Effector memory CD4-positive, alpha-beta T cell (primary cell): ENCODE data around the gene DNAJC21.

Experiments used
- DNase-seq, 3 donors: peaks; one replicate each; pipeline ENCODE4 v3.0.0-alpha.2; 2020
- H3K27ac ChIP-seq: 2 replicates; pipeline ENCODE4 v1.7.0; 2013; ENCODE audit warnings: mild to moderate bottlenecking, low read length, moderate library complexity; ENCODE audit not compliant: insufficient read depth, poor library complexity, severe bottlenecking
- H3K27me3 ChIP-seq: replicated peaks from 2 replicates; pipeline ENCODE4 v1.7.0; 2013; ENCODE audit warnings: mild to moderate bottlenecking, low read length; ENCODE audit not compliant: insufficient read depth, control insufficient read depth, poor library complexity, severe bottlenecking
- H3K36me3 ChIP-seq: 2 replicates; pipeline ENCODE4 v1.7.0; 2013; ENCODE audit warnings: mild to moderate bottlenecking, low read length, moderate library complexity; ENCODE audit not compliant: control insufficient read depth, insufficient read depth
- H3K4me1 ChIP-seq: 2 replicates; pipeline ENCODE4 v1.7.0; 2013; ENCODE audit warnings: low read length, mild to moderate bottlenecking; ENCODE audit not compliant: control insufficient read depth, insufficient read depth, poor library complexity, severe bottlenecking
- H3K4me3 ChIP-seq: 2 replicates; pipeline ENCODE4 v1.7.0; 2013; ENCODE audit warnings: low read length, low read depth, mild to moderate bottlenecking; ENCODE audit not compliant: insufficient read depth, poor library complexity, severe bottlenecking
- H3K9me3 ChIP-seq: 2 replicates; pipeline ENCODE4 v1.7.0; 2013; ENCODE audit warnings: mild to moderate bottlenecking, low read length, moderate library complexity; ENCODE audit not compliant: control insufficient read depth

Gene DNAJC21

GRCh38 chr5:34998058-34998789 lies 68.9 kb downstream of the DNAJC21 start:
- H3K27me3 ChIP-seq, result no peaks in the 10 kb centered on the region
- no peak for DNase-seq
- no peak overlapping the region for H3K4me3 ChIP-seq
- no peaks in the 10 kb centered on the region for H3K36me3 ChIP-seq
- H3K27ac ChIP-seq, result no peak overlapping the region
- H3K9me3 ChIP-seq, result no peaks in the 10 kb centered on the region
- no peaks in the 10 kb centered on the region for H3K4me1 ChIP-seq

- no peak for DNase-seq
- Histone ChIP-seq H3K4me3 (no peak overlapping the region), H3K27ac (no peak overlapping the region), H3K9me3 (no peaks in the 10 kb centered on the region), H3K4me1 (no peaks in the 10 kb centered on the region), H3K27me3 (no peaks in the 10 kb centered on the region), H3K36me3 (no peaks in the 10 kb centered on the region)
These were observed 72.5 kb downstream of the DNAJC21 start for GRCh38 chr5:35001842-35002241.

- Histone ChIP-seq H3K9me3 (no peaks in the 10 kb centered on the region), H3K27ac (no peak overlapping the region), H3K4me1 (no peaks in the 10 kb centered on the region), H3K4me3 (no peak overlapping the region), H3K27me3 (no peaks in the 10 kb centered on the region), H3K36me3 (no peaks in the 10 kb centered on the region)
- DNase-seq, result no peak
These were observed 73.1 kb downstream of the DNAJC21 start for GRCh38 chr5:35002459-35002858.

- no peaks in the 10 kb centered on the region for H3K4me1 ChIP-seq
- no peaks in the 10 kb centered on the region for H3K27me3 ChIP-seq
- no peak overlapping the region for H3K4me3 ChIP-seq
- no peak overlapping the region for H3K27ac ChIP-seq
- DNase-seq, result peak in 2 of 3 donors; percentile 4 to 14
- H3K9me3 ChIP-seq, result no peaks in the 10 kb centered on the region
- H3K36me3 ChIP-seq, result no peaks in the 10 kb centered on the region
These were observed 73.9 kb downstream of the DNAJC21 start for GRCh38 chr5:35003018-35003957.

GRCh38 chr5:35004200-35004599 lies 74.8 kb downstream of the DNAJC21 start:
- H3K4me3 ChIP-seq, result no peak overlapping the region
- DNase-seq, result no peak
- no peaks in the 10 kb centered on the region for H3K36me3 ChIP-seq
- H3K4me1 ChIP-seq, result no peaks in the 10 kb centered on the region
- H3K9me3 ChIP-seq, result no peaks in the 10 kb centered on the region
- H3K27me3 ChIP-seq, result no peaks in the 10 kb centered on the region
- no peak overlapping the region for H3K27ac ChIP-seq

- Histone ChIP-seq H3K9me3 (no peaks in the 10 kb centered on the region), H3K27ac (no peak overlapping the region), H3K27me3 (no peaks in the 10 kb centered on the region), H3K4me1 (no peaks in the 10 kb centered on the region), H3K36me3 (no peaks in the 10 kb centered on the region), H3K4me3 (no peak overlapping the region)
- no peak for DNase-seq
These were observed 75.4 kb downstream of the DNAJC21 start for GRCh38 chr5:35004771-35005170.
